Ascending aorta (tissue), 2 donors: ENCODE measurements around the gene AGO3. TPM values are rescaled to one million over a fixed set of nuclear protein-coding genes. Genes with fewer than 3 reads are reported as not detected.

Source experiments
- DNase-seq, 2 donors: peaks; one replicate each; pipeline ENCODE4 v3.0.0-alpha.2; 2019; ENCODE audit warnings: low spot score in 2 of 2
- H3K27ac ChIP-seq, 2 donors: fragments of 200-600 bp; sonication (generic); one replicate each; pipeline ENCODE4 v1.5.1; 2016 to 2017; ENCODE audit warnings: mild to moderate bottlenecking in 1 of 2
- H3K27me3 ChIP-seq: fragments of 200-600 bp; sonication (generic); one replicate; pipeline ENCODE4 v1.5.1; 2017
- H3K36me3 ChIP-seq, 2 donors: fragments of 200-600 bp; sonication (generic); one replicate each; pipeline ENCODE4 v1.5.1; 2016
- H3K4me1 ChIP-seq, 2 donors: fragments of 200-600 bp; sonication (generic); one replicate each; pipeline ENCODE4 v1.5.1; 2016 to 2017; ENCODE audit warnings: mild to moderate bottlenecking in 1 of 2
- H3K4me3 ChIP-seq, 2 donors: fragments of 200-600 bp; sonication (generic); one replicate each; pipeline ENCODE4 v1.5.1; 2016 to 2017; ENCODE audit warnings: mild to moderate bottlenecking in 1 of 2
- H3K9me3 ChIP-seq, 2 donors: fragments of 200-600 bp; sonication (generic); one replicate each; pipeline ENCODE4 v1.5.1; 2016
- intact Hi-C: fragments of 100-400 bp; cut with DNase I; formaldehyde crosslinking; loops from one replicate; pipeline ENCODE4 v1.15.1; 2023
- total RNA-seq: library from RNA; depleted of rRNA; stranded (reverse); fragments of >200 nt; gene quantifications from one replicate; pipeline ENCODE4 v1.1.0, GENCODE V29; 2016
- TF ChIP-seq, protein P1 (sequence below), 3 experiments: fragments of 200-600 bp in 2 of 3; fragments of 450-650 bp in 1 of 3; sonication (generic) in 2 of 3; IDR thresholded peaks; one replicate each; pipeline ENCODE4 v1.5.1; 2016 to 2019; ENCODE audit warnings: antibody characterized with exemption in 3 of 3, mild to moderate bottlenecking in 1 of 3, moderate library complexity in 1 of 3

The AGO3 gene
- total RNA-seq, 1 donor from 2014 or later, result 19.7 TPM

DNA sequence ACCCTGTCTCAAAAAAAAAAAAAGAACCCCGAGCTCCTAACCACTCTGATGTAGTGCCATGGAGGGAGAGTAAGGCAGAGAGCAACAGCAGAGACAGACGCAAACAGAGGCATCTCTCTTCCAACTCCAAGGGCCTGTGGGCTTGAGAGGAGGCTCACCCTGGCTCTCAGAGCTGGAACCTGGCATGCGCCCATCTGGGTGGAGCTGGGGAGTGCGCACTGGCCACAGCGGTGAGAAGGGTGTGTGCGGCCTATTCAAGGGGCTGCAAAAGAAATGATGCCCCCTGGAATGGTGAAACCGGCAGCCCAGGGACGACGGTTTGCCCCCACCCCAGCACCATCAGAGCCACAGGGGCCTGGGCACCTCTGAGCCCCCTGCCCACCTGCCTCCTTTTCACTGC lies 176.5 kb downstream of the AGO3 start:
- TF ChIP-seq, protein P1, sequence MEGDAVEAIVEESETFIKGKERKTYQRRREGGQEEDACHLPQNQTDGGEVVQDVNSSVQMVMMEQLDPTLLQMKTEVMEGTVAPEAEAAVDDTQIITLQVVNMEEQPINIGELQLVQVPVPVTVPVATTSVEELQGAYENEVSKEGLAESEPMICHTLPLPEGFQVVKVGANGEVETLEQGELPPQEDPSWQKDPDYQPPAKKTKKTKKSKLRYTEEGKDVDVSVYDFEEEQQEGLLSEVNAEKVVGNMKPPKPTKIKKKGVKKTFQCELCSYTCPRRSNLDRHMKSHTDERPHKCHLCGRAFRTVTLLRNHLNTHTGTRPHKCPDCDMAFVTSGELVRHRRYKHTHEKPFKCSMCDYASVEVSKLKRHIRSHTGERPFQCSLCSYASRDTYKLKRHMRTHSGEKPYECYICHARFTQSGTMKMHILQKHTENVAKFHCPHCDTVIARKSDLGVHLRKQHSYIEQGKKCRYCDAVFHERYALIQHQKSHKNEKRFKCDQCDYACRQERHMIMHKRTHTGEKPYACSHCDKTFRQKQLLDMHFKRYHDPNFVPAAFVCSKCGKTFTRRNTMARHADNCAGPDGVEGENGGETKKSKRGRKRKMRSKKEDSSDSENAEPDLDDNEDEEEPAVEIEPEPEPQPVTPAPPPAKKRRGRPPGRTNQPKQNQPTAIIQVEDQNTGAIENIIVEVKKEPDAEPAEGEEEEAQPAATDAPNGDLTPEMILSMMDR (IDR thresholded peaks at IDR 0.05), result no peak
- no peak for DNase-seq
- Histone ChIP-seq H3K4me3 (no peak overlapping the region), H3K27me3 (no peaks in the 10 kb centered on the region), H3K4me1 (no peaks in the 10 kb centered on the region), H3K36me3 (no peaks in the 10 kb centered on the region), H3K27ac (no peak overlapping the region), H3K9me3 (no peaks in the 10 kb centered on the region)
- intact Hi-C loops, result no loop called here

DNA sequence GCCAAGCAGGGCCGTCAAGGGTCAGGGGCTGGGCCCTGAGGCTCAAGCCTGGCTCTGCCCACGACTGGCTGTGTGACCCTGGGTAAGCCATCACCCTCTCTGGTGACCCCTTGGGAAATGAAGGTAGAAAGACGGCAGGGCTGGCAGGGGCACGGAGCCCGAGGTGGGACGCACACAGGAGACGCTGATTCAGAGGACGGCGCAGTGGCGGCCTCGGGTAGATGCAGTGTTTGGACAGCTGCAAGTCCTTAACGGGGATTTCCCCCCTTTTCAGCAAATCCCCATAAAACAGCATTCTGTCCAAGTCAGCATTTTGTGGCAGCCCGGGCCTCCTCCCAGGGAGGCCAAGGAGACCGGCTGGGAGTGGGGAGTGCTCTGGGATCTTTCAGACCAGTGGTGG lies 177.4 kb downstream of the AGO3 start:
- Histone ChIP-seq H3K36me3 (no peaks in the 10 kb centered on the region), H3K9me3 (no peaks in the 10 kb centered on the region), H3K4me1 (no peaks in the 10 kb centered on the region), H3K27me3 (no peaks in the 10 kb centered on the region), H3K27ac (no peak overlapping the region), H3K4me3 (no peak overlapping the region)
- intact Hi-C loops, result no loop called here
- TF ChIP-seq, protein P1 (IDR thresholded peaks at IDR 0.05), result no peak
- DNase-seq, result no peak

DNA sequence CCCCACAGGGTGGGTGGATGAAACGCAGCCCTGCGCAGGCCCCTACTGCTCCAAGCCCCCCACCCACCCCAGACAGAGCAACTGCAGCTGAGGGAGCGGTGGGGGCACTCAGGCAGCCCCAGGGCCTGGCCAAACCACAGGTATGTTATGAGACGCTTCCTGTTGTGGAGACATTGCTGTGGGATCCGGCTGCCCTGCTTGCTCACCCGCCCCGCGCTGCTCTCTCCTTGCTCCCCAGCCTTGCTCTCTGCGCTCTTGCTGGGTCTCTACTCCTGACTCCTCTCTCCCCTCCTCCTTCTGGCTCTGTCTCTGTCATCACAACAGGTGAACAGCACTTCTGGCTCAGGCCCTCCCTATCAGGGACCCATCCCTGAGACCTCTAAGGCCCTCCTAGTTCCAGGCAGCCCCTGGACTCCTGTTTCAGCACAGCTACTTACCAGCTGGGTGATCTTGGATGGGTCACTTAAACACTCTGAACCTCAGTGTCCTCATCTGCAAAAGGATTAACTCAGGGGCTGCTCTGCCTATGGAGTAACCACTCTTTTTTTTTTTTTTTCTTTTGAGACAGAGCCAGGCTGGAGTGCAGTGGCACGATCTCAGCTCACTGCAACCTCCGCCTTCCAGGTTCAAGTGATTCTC lies 178.3 kb downstream of the AGO3 start:
- intact Hi-C loops, result no loop called here
- DNase-seq, result no peak
- Histone ChIP-seq H3K4me1 (no peaks in the 10 kb centered on the region), H3K9me3 (no peaks in the 10 kb centered on the region), H3K27ac (no peak overlapping the region), H3K27me3 (no peaks in the 10 kb centered on the region), H3K4me3 (no peak overlapping the region), H3K36me3 (no peaks in the 10 kb centered on the region)
- TF ChIP-seq, protein P1 (IDR thresholded peaks at IDR 0.05), result no peak

DNA sequence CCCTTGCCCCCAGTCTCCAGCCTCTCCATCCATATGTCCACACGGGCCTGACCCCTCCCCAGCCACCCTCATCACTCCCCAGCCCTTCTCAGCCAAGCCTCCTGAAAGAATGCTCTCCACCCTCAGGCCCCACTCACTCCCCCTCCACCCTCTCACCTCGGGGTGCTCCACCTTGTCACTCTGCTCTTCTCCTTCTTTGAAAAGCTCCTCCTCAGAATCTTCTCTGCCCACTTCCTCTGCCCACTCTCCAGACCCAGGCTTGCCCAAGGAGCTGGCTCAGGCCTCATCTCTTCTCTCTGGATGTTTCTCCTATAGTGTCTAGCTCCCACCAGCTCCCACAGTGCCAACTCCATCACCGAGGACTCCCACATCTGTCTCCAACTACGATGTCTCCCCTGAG lies 180.2 kb downstream of the AGO3 start:
- no peak overlapping the region for H3K27ac ChIP-seq
- H3K27me3 ChIP-seq, result no peaks in the 10 kb centered on the region
- H3K4me1 ChIP-seq, result peaks cover 6 to 13% of the 10 kb centered on the region in 2 donors
- intact Hi-C loops, result no loop called here
- H3K36me3 ChIP-seq, result no peaks in the 10 kb centered on the region
- no peaks in the 10 kb centered on the region for H3K9me3 ChIP-seq
- no peak for DNase-seq
- no peak overlapping the region for H3K4me3 ChIP-seq
- TF ChIP-seq, protein P1 (IDR thresholded peaks at IDR 0.05), result no peak

DNA sequence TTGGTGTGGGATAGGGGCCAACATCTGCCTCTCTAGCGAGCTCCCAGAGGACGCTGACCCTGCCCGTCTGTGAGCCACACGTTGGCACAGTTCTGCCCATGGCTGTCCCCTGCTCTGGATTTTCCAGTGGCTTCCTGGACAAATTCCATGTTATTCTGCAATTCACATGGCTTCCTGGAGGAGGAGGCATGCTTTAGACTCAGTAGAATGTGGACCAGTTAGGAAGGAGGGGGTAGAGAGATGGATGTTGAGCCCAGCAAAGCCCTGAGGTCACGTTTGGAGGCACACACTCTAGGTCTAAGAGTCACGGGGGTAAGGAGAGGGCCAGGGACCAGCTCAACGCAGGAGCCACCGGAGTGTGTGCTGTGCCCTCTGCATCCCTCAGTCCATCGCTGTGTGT lies 181.9 kb downstream of the AGO3 start:
- Histone ChIP-seq H3K36me3 (no peaks in the 10 kb centered on the region), H3K4me1 (peaks cover 17 to 27% of the 10 kb centered on the region in 2 donors), H3K27me3 (no peaks in the 10 kb centered on the region), H3K4me3 (no peak overlapping the region), H3K9me3 (no peaks in the 10 kb centered on the region), H3K27ac (peak overlapping the region; percentile 55 to 95)
- DNase-seq, result no peak
- intact Hi-C loops, result no loop called here
- TF ChIP-seq, protein P1 (IDR thresholded peaks at IDR 0.05), result no peak

DNA sequence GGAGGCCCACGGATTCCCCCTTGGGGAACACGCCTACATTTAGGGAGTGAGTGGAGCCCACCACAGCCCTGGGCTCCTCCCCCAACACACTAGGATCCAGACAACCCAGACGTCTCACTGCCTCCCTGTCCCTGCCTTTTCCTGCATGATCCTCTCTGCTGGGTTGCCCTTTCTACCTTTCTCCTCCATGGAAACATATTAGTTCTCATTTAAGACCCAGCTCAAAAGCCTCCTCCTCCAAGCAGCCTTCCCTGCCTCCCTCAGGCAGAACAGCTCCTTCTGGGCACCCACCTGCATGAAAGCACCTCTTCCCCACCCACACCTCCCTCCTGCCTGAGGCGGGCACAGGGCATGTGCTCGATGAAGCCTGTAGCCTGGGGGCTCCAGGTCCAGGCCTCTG lies 183.5 kb downstream of the AGO3 start:
- intact Hi-C loops, result loop anchor here (2.0 kb wide), 1 partner anchor 18 kb away; no protein-coding TSS in a partner anchor
- Histone ChIP-seq H3K27me3 (no peaks in the 10 kb centered on the region), H3K9me3 (no peaks in the 10 kb centered on the region), H3K27ac (peak overlapping the region; percentile 89 to 95), H3K36me3 (no peaks in the 10 kb centered on the region), H3K4me3 (no peak overlapping the region), H3K4me1 (peaks cover 21 to 43% of the 10 kb centered on the region in 2 donors)
- no peak for DNase-seq
- TF ChIP-seq, protein P1 (IDR thresholded peaks at IDR 0.05), result no peak
